HepG2 (cell line): Measurements from ENCODE around the gene RRBP1. TPM values are rescaled to one million over a fixed set of nuclear protein-coding genes. Genes with fewer than 3 reads are reported as not detected.

ENCODE experiments used
- AGO1 ChIP-seq: fragments of 200-400 bp; formaldehyde crosslinking; IDR thresholded peaks from 2 replicates; pipeline ENCODE4 v1.6.1; 2017; ENCODE audit warnings: mild to moderate bottlenecking, low read depth, low read length, moderate library complexity; ENCODE audit not compliant: poor library complexity, severe bottlenecking
- AKAP8 ChIP-seq: sonication (generic); formaldehyde crosslinking; IDR thresholded peaks from 2 replicates; pipeline ENCODE4 v1.5.1; 2020; ENCODE audit warnings: mild to moderate bottlenecking, missing genetic modification reagents
- GPBP1L1 ChIP-seq: sonication (generic); formaldehyde crosslinking; IDR thresholded peaks from 2 replicates; pipeline ENCODE4 v1.5.0; 2020; ENCODE audit warnings: mild to moderate bottlenecking, missing genetic modification reagents
- HMGXB4 ChIP-seq, 2 experiments: sonication (generic) in 1 of 2; formaldehyde crosslinking in 1 of 2; IDR thresholded peaks; 2 replicates each; pipeline versions ENCODE4 v1.4.0 to v1.6.1; 2018 to 2020; ENCODE audit warnings: missing genetic modification reagents in 2 of 2, borderline replicate concordance in 1 of 2, low read depth in 1 of 2, mild to moderate bottlenecking in 1 of 2, missing biosample characterization in 1 of 2
- RBM22 ChIP-seq: fragments of 200-400 bp; formaldehyde crosslinking; optimal IDR thresholded peaks from 2 replicates; pipeline ENCODE3; 2017; ENCODE audit warnings: mild to moderate bottlenecking, low read length, moderate library complexity
- SP4 ChIP-seq: sonication (generic); formaldehyde crosslinking; IDR thresholded peaks from 2 replicates; pipeline ENCODE4 v1.8.1; 2023; ENCODE audit warnings: mild to moderate bottlenecking, missing genetic modification reagents
- ZBTB10 ChIP-seq: sonication (generic); formaldehyde crosslinking; IDR thresholded peaks from 2 replicates; pipeline ENCODE4 v1.4.0; 2020; ENCODE audit warnings: missing genetic modification reagents, borderline replicate concordance
- ZBTB42 ChIP-seq: sonication (generic); formaldehyde crosslinking; IDR thresholded peaks from 2 replicates; pipeline ENCODE4 v1.5.0; 2020; ENCODE audit warnings: mild to moderate bottlenecking, missing genetic modification reagents
- ZNF362 ChIP-seq: sonication (generic); formaldehyde crosslinking; IDR thresholded peaks from 2 replicates; pipeline ENCODE4 v1.4.0; 2020; ENCODE audit warnings: missing genetic modification reagents, mild to moderate bottlenecking, borderline replicate concordance
- ZNF383 ChIP-seq: sonication (generic); formaldehyde crosslinking; IDR thresholded peaks from 2 replicates; pipeline ENCODE4 v1.4.0; 2020; ENCODE audit warnings: missing genetic modification reagents, mild to moderate bottlenecking, borderline replicate concordance
- ZNF446 ChIP-seq: sonication (generic); formaldehyde crosslinking; IDR thresholded peaks from 2 replicates; pipeline ENCODE4 v1.5.0; 2020; ENCODE audit warnings: mild to moderate bottlenecking, missing genetic modification reagents
- ZNF512B ChIP-seq: sonication (generic); formaldehyde crosslinking; IDR thresholded peaks from 2 replicates; pipeline ENCODE4 v1.5.1; 2020; ENCODE audit warnings: missing genetic modification reagents, mild to moderate bottlenecking, borderline replicate concordance
- ZNF607 ChIP-seq: sonication (generic); formaldehyde crosslinking; IDR thresholded peaks from 2 replicates; pipeline ENCODE4 v1.5.1; 2020; ENCODE audit warnings: missing genetic modification reagents, mild to moderate bottlenecking, borderline replicate concordance
- ZNF746 ChIP-seq: sonication (generic); formaldehyde crosslinking; IDR thresholded peaks from 2 replicates; pipeline ENCODE4 v1.8.0; 2022; ENCODE audit warnings: mild to moderate bottlenecking, missing genetic modification reagents
- ZNF761 ChIP-seq: sonication (generic); formaldehyde crosslinking; conservative IDR thresholded peaks from 2 replicates; pipeline ENCODE4 v1.4.0; 2020; ENCODE audit warnings: mild to moderate bottlenecking, missing genetic modification reagents
- ZNF841 ChIP-seq: sonication (generic); formaldehyde crosslinking; IDR thresholded peaks from 2 replicates; pipeline ENCODE4 v1.8.1; 2023; ENCODE audit warnings: missing genetic modification reagents, borderline replicate concordance
- polyA plus RNA-seq, 8 experiments: library from polyadenylated mRNA; depleted of rRNA in 3 of 8; stranded (reverse) in 7 of 8; unstranded in 1 of 8; fragments of >200 nt; fragmentation: Illumina TruSeq in 4 of 8; extraction: Trizol in 4 of 8; gene quantifications; 2 replicates each; pipeline versions ENCODE4 v1.2.1 to v1.2.3, GENCODE V29; 2011 to 2016; ENCODE audit warnings: low read depth in 4 of 8, missing spikeins in 1 of 8, mixed read lengths in 1 of 8; ENCODE audit not compliant: insufficient read depth in 1 of 8
- total RNA-seq, 5 experiments: library from RNA; depleted of rRNA; stranded (reverse); fragments of >200 nt; fragmentation: Illumina TruSeq; extraction: Trizol; gene quantifications; 2 replicates each; pipeline ENCODE4 v1.2.3, GENCODE V29; 2016; ENCODE audit warnings: low read depth in 1 of 5

The RRBP1 gene
- total and polyA plus RNA-seq, 2 of the 13 experiments (the other 11 are each of a cell fraction or from before 2014, with no cell fraction given) = 150 to 222 TPM

GRCh38 chr20:17647391-17648314, 34.4 kb downstream of the RRBP1 start (continued):
- TF ChIP-seq ZNF512B (CRISPR knock-in tag) = no peak
- TF ChIP-seq ZNF446 (CRISPR knock-in tag) = no peak
- no peak for TF ChIP-seq HMGXB4 (CRISPR knock-in tag; IDR thresholded peaks at IDR 0.05; ENCODE audit: borderline replicate concordance in 1 of 2, low read depth in 1 of 2)
- peak; percentile 86 for TF ChIP-seq RBM22
- 0 out of 2 replicates have a peak, but pooled peaks have one; percentile 39 for TF ChIP-seq ZNF761 (CRISPR knock-in tag)
- TF ChIP-seq AGO1 = no peak
- no peak for TF ChIP-seq GPBP1L1 (CRISPR knock-in tag)
- TF ChIP-seq ZNF841 (CRISPR knock-in tag) = no peak
- TF ChIP-seq ZNF383 = no peak
- no peak for TF ChIP-seq ZBTB10 (CRISPR knock-in tag)
- no peak for TF ChIP-seq AKAP8 (CRISPR knock-in tag)
- TF ChIP-seq ZNF746 = no peak
- TF ChIP-seq ZBTB42 (CRISPR knock-in tag) = no peak
- no peak for TF ChIP-seq SP4 (CRISPR knock-in tag)
- no peak for TF ChIP-seq ZNF362 (CRISPR knock-in tag)
- peak; percentile 59; the same call in 1 of the 2 replicates for TF ChIP-seq ZNF607 (CRISPR knock-in tag)
